Measurements from ENCODE around the gene TMPRSS3.

The TMPRSS3 gene

GRCh38 chr21:42330380-42331371 lies 65.2 kb downstream of the TMPRSS3 start:
- no peak for DNase-seq

- DNase-seq = no peak
Measured at GRCh38 chr21:42324896-42325295, 71.0 kb downstream of the TMPRSS3 start.
